HepG2 (cell line): ENCODE results near the gene NKPD1. TPM values are rescaled to one million over a fixed set of nuclear protein-coding genes. Genes with fewer than 3 reads are reported as not detected.

Experiments
- ATF1 ChIP-seq: IDR thresholded peaks from 2 replicates; pipeline ENCODE4 v1.6.1; 2016; ENCODE audit warnings: mild to moderate bottlenecking, control low read depth
- GZF1 ChIP-seq: sonication (generic); formaldehyde crosslinking; IDR thresholded peaks from 2 replicates; pipeline ENCODE4 v1.5.1; 2020; ENCODE audit warnings: mild to moderate bottlenecking, missing genetic modification reagents
- HNRNPK ChIP-seq: fragments of 200-400 bp; formaldehyde crosslinking; IDR thresholded peaks from 2 replicates; pipeline ENCODE4 v1.6.1; 2018; ENCODE audit warnings: low read length, low read depth, moderate library complexity, mild to moderate bottlenecking; ENCODE audit not compliant: poor library complexity, severe bottlenecking
- HOXA5 ChIP-seq: sonication (generic); formaldehyde crosslinking; IDR thresholded peaks from 2 replicates; pipeline ENCODE4 v1.4.0; 2020; ENCODE audit warnings: missing genetic modification reagents
- KDM4B ChIP-seq: sonication (generic); formaldehyde crosslinking; IDR thresholded peaks from 2 replicates; pipeline ENCODE4 v1.4.0; 2020; ENCODE audit warnings: missing genetic modification reagents
- MAFG ChIP-seq: sonication (generic); formaldehyde crosslinking; IDR thresholded peaks from 2 replicates; pipeline ENCODE4 v1.5.1; 2020; ENCODE audit warnings: mild to moderate bottlenecking, missing genetic modification reagents
- MYNN ChIP-seq: sonication (generic); formaldehyde crosslinking; IDR thresholded peaks from 2 replicates; pipeline ENCODE4 v1.4.0; 2020; ENCODE audit warnings: mild to moderate bottlenecking, low read depth, missing genetic modification reagents
- NCOA1 ChIP-seq: sonication (generic); formaldehyde crosslinking; IDR thresholded peaks from 2 replicates; pipeline ENCODE4 v1.9.0; 2021; ENCODE audit warnings: missing genetic modification reagents
- PCBP1 ChIP-seq: fragments of 200-400 bp; formaldehyde crosslinking; IDR thresholded peaks from 2 replicates; pipeline ENCODE4 v1.6.1; 2017; ENCODE audit warnings: mild to moderate bottlenecking, low read depth, low read length, borderline replicate concordance
- RARA ChIP-seq: IDR thresholded peaks from 2 replicates; pipeline ENCODE4 v1.6.1; 2016; ENCODE audit warnings: missing genetic modification reagents, missing compliant biosample characterization
- REXO4 ChIP-seq: sonication (generic); formaldehyde crosslinking; IDR thresholded peaks from 2 replicates; pipeline ENCODE4 v1.8.0; 2022; ENCODE audit warnings: missing genetic modification reagents, mild to moderate bottlenecking, borderline replicate concordance
- RXRA ChIP-seq: sonication (generic); formaldehyde crosslinking; IDR thresholded peaks from 2 replicates; pipeline ENCODE4 v1.5.1; 2020; ENCODE audit warnings: missing genetic modification reagents
- SALL2 ChIP-seq: sonication (generic); formaldehyde crosslinking; IDR thresholded peaks from 2 replicates; pipeline ENCODE4 v1.8.1; 2023; ENCODE audit warnings: mild to moderate bottlenecking, missing genetic modification reagents, inconsistent platforms
- TBX3 ChIP-seq: fragments of 450-650 bp; IDR thresholded peaks from 2 replicates; pipeline ENCODE4 v1.6.1; 2017; ENCODE audit warnings: antibody characterized with exemption, mild to moderate bottlenecking, inconsistent platforms, borderline replicate concordance
- TEAD2 ChIP-seq: sonication (generic); formaldehyde crosslinking; IDR thresholded peaks from 2 replicates; pipeline ENCODE4 v1.9.0; 2021; ENCODE audit warnings: missing genetic modification reagents
- TP53 ChIP-seq: sonication (generic); formaldehyde crosslinking; conservative IDR thresholded peaks from 2 replicates; pipeline ENCODE4 v1.4.0; 2020; ENCODE audit warnings: missing genetic modification reagents
- TSC22D2 ChIP-seq: sonication (generic); formaldehyde crosslinking; IDR thresholded peaks from 2 replicates; pipeline ENCODE4 v1.5.1; 2020; ENCODE audit warnings: missing genetic modification reagents, mild to moderate bottlenecking, borderline replicate concordance
- ZNF10 ChIP-seq: sonication (generic); formaldehyde crosslinking; IDR thresholded peaks from 2 replicates; pipeline ENCODE4 v1.4.0; 2020; ENCODE audit warnings: mild to moderate bottlenecking, low read depth, missing genetic modification reagents, borderline replicate concordance
- polyA plus RNA-seq, 8 experiments: library from polyadenylated mRNA; depleted of rRNA in 3 of 8; stranded (reverse) in 7 of 8; unstranded in 1 of 8; fragments of >200 nt; fragmentation: Illumina TruSeq in 4 of 8; extraction: Trizol in 4 of 8; gene quantifications; 2 replicates each; pipeline versions ENCODE4 v1.2.1 to v1.2.3, GENCODE V29; 2011 to 2016; ENCODE audit warnings: low read depth in 4 of 8, missing spikeins in 1 of 8, mixed read lengths in 1 of 8; ENCODE audit not compliant: insufficient read depth in 1 of 8
- total RNA-seq, 5 experiments: library from RNA; depleted of rRNA; stranded (reverse); fragments of >200 nt; fragmentation: Illumina TruSeq; extraction: Trizol; gene quantifications; 2 replicates each; pipeline ENCODE4 v1.2.3, GENCODE V29; 2016; ENCODE audit warnings: low read depth in 1 of 5
- TF ChIP-seq, protein P1 (sequence below): sonication (generic); formaldehyde crosslinking; conservative IDR thresholded peaks from 2 replicates; pipeline ENCODE4 v1.4.0; 2020; ENCODE audit warnings: missing genetic modification reagents
- TF ChIP-seq, protein P2 (sequence below): sonication (generic); formaldehyde crosslinking; IDR thresholded peaks from 2 replicates; pipeline ENCODE4 v1.4.0; 2020; ENCODE audit warnings: missing genetic modification reagents
- TF ChIP-seq, protein P3 (sequence below): sonication (generic); formaldehyde crosslinking; IDR thresholded peaks from 2 replicates; pipeline ENCODE4 v1.4.0; 2020; ENCODE audit warnings: mild to moderate bottlenecking, missing genetic modification reagents
- TF ChIP-seq, protein P4 (sequence below): sonication (generic); formaldehyde crosslinking; IDR thresholded peaks from 2 replicates; pipeline ENCODE4 v1.8.0; 2022; ENCODE audit warnings: missing genetic modification reagents, mild to moderate bottlenecking, borderline replicate concordance
- TF ChIP-seq, protein P5 (sequence below): sonication (generic); formaldehyde crosslinking; IDR thresholded peaks from 2 replicates; pipeline ENCODE4 v1.8.1; 2023; ENCODE audit warnings: mild to moderate bottlenecking, missing genetic modification reagents
- TF ChIP-seq, protein P6 (sequence below): sonication (generic); formaldehyde crosslinking; IDR thresholded peaks from 2 replicates; pipeline ENCODE4 v1.5.1; 2020; ENCODE audit warnings: missing genetic modification reagents, mild to moderate bottlenecking, borderline replicate concordance

Gene NKPD1
- total and polyA plus RNA-seq, 2 of the 13 experiments (the other 11 are each of a cell fraction or from before 2014, with no cell fraction given), result 0.03 TPM; not detected in 1

DNA sequence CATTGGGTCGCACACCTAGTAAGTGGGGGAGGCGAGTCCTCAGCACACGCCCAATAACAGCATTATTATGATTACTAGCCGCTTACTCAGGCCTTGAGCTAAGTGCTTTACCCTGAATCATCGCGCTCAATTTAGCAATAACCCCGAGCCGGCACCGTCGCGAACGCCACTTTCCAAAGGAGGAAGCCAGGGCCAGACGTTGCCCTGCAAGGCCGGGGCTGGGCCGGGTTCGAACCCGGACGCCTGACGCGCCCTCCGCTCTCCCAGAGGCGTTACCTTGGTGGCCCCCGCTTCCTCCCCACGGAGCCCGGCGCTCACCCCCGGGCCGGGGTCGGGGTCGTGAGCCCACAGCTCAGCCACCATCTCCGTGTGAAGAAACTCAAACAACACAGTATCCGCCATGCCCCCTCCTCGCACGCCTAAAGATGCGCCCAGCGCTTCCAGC lies 17.1 kb upstream of the NKPD1 start, which contains the start of gene TRAPPC6A (continued):
- TF ChIP-seq, protein P1, sequence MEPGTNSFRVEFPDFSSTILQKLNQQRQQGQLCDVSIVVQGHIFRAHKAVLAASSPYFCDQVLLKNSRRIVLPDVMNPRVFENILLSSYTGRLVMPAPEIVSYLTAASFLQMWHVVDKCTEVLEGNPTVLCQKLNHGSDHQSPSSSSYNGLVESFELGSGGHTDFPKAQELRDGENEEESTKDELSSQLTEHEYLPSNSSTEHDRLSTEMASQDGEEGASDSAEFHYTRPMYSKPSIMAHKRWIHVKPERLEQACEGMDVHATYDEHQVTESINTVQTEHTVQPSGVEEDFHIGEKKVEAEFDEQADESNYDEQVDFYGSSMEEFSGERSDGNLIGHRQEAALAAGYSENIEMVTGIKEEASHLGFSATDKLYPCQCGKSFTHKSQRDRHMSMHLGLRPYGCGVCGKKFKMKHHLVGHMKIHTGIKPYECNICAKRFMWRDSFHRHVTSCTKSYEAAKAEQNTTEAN (CRISPR knock-in tag), result no peak; the same call in 1 of the 2 replicates
- TF ChIP-seq, protein P2, sequence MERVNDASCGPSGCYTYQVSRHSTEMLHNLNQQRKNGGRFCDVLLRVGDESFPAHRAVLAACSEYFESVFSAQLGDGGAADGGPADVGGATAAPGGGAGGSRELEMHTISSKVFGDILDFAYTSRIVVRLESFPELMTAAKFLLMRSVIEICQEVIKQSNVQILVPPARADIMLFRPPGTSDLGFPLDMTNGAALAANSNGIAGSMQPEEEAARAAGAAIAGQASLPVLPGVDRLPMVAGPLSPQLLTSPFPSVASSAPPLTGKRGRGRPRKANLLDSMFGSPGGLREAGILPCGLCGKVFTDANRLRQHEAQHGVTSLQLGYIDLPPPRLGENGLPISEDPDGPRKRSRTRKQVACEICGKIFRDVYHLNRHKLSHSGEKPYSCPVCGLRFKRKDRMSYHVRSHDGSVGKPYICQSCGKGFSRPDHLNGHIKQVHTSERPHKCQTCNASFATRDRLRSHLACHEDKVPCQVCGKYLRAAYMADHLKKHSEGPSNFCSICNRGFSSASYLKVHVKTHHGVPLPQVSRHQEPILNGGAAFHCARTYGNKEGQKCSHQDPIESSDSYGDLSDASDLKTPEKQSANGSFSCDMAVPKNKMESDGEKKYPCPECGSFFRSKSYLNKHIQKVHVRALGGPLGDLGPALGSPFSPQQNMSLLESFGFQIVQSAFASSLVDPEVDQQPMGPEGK (CRISPR knock-in tag), result 0 out of 2 replicates have a peak, but pooled peaks have one; percentile 42
- TF ChIP-seq NCOA1 (CRISPR knock-in tag) (no peak), SALL2 (CRISPR knock-in tag) (no peak), MAFG (no peak), TP53 (CRISPR knock-in tag) (no peak), PCBP1 (no peak), RARA (no peak), MYNN (CRISPR knock-in tag) (0 out of 2 replicates have a peak, but pooled peaks have one; percentile 22), TBX3 (no peak; the same call in 1 of the 2 replicates), TEAD2 (CRISPR knock-in tag) (no peak), KDM4B (CRISPR knock-in tag) (no peak), ATF1 (CRISPR knock-in tag) (no peak), HOXA5 (CRISPR knock-in tag) (no peak), RXRA (CRISPR knock-in tag) (peak; percentile 55; the same call in 1 of the 2 replicates), HNRNPK (no peak), REXO4 (CRISPR knock-in tag) (no peak), ZNF10 (CRISPR knock-in tag) (no peak), GZF1 (no peak), TSC22D2 (CRISPR knock-in tag) (no peak)
- TF ChIP-seq, protein P3, sequence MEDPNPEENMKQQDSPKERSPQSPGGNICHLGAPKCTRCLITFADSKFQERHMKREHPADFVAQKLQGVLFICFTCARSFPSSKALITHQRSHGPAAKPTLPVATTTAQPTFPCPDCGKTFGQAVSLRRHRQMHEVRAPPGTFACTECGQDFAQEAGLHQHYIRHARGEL (CRISPR knock-in tag), result no peak
- TF ChIP-seq, protein P4, sequence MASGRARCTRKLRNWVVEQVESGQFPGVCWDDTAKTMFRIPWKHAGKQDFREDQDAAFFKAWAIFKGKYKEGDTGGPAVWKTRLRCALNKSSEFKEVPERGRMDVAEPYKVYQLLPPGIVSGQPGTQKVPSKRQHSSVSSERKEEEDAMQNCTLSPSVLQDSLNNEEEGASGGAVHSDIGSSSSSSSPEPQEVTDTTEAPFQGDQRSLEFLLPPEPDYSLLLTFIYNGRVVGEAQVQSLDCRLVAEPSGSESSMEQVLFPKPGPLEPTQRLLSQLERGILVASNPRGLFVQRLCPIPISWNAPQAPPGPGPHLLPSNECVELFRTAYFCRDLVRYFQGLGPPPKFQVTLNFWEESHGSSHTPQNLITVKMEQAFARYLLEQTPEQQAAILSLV (CRISPR knock-in tag), result peak; percentile 63; the same call in 1 of the 2 replicates
- TF ChIP-seq, protein P5, sequence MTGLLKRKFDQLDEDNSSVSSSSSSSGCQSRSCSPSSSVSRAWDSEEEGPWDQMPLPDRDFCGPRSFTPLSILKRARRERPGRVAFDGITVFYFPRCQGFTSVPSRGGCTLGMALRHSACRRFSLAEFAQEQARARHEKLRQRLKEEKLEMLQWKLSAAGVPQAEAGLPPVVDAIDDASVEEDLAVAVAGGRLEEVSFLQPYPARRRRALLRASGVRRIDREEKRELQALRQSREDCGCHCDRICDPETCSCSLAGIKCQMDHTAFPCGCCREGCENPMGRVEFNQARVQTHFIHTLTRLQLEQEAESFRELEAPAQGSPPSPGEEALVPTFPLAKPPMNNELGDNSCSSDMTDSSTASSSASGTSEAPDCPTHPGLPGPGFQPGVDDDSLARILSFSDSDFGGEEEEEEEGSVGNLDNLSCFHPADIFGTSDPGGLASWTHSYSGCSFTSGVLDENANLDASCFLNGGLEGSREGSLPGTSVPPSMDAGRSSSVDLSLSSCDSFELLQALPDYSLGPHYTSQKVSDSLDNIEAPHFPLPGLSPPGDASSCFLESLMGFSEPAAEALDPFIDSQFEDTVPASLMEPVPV, result peak; percentile 55
- TF ChIP-seq, protein P6, sequence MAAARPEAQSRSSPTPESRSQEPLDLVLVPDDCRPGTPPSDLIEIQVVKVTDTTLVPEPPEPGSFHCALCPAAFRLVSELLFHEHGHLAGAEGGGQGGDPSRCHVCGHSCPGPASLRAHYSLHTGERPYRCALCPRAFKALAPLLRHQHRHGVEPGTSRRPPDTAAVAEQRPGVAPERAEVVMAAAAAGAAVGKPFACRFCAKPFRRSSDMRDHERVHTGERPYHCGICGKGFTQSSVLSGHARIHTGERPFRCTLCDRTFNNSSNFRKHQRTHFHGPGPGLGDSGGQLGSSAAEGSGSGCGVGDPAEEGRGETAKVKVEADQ, result no peak
